ENCODE data around the gene GRIN1.
A peak's percentile ranks its signal among the peaks of the same experiment; 100 is the strongest.

GRIN1 gene

GRCh38 chr9:137165250-137165836, 26.4 kb downstream of the GRIN1 start:
- DNase-seq = no peak

- DNase-seq = peak in 1 of 14 donors; percentile 69
Measured at GRCh38 chr9:137166380-137167229, 27.7 kb downstream of the GRIN1 start.

GRCh38 chr9:137167277-137167746, 28.4 kb downstream of the GRIN1 start:
- peak in 1 of 14 donors; percentile 45 for DNase-seq

- DNase-seq = peak in 1 of 14 donors; percentile 68
Measured at GRCh38 chr9:137167747-137168572, 29.0 kb downstream of the GRIN1 start.

- peak in 1 of 14 donors; percentile 72 for DNase-seq
Measured at GRCh38 chr9:137168573-137168903, 29.6 kb downstream of the GRIN1 start.

- peak in 2 of 14 donors; percentile 26 to 79 for DNase-seq
Measured at GRCh38 chr9:137168904-137169856, 30.2 kb downstream of the GRIN1 start.

- DNase-seq = no peak
Measured at GRCh38 chr9:137169896-137170358, 31.0 kb downstream of the GRIN1 start, which contains the start of gene LRRC26. Gene LRRC26 (minus strand): TSS chr9:137170051. CDS start chr9:137169943, 108 bp downstream.

- no peak for DNase-seq
Measured at GRCh38 chr9:137170486-137171148, 31.7 kb downstream of the GRIN1 start.

GRCh38 chr9:137171149-137171900, 32.4 kb downstream of the GRIN1 start:
- no peak for DNase-seq

GRCh38 chr9:137172901-137173795, 34.2 kb downstream of the GRIN1 start:
- peak in 1 of 14 donors; percentile 42 for DNase-seq

- DNase-seq = no peak
Measured at GRCh38 chr9:137173796-137174664, 35.1 kb downstream of the GRIN1 start.

GRCh38 chr9:137174722-137175293, 35.9 kb downstream of the GRIN1 start:
- peak in 1 of 14 donors; percentile 71 for DNase-seq

- no peak for DNase-seq
Measured at GRCh38 chr9:137175345-137175961, 36.5 kb downstream of the GRIN1 start.

- DNase-seq = peak in 1 of 14 donors; percentile 66
Measured at GRCh38 chr9:137176302-137177182, 37.6 kb downstream of the GRIN1 start.

GRCh38 chr9:137178201-137178938, 39.4 kb downstream of the GRIN1 start:
- DNase-seq = no peak

Data from C1 segment of cervical spinal cord (tissue), 14 donors.